Stomach (tissue), 4 donors: ENCODE results near the gene ARHGAP35.

ENCODE experiments used
- CTCF ChIP-seq, 7 experiments: fragments of 450-650 bp in 4 of 7; fragments of 200-600 bp in 3 of 7; sonication (generic) in 3 of 7; IDR thresholded peaks; one replicate each; pipeline ENCODE4 v1.5.1; 2016 to 2019; ENCODE audit warnings: antibody characterized with exemption in 7 of 7, control low read depth in 2 of 7, mild to moderate bottlenecking in 1 of 7
- EP300 ChIP-seq: sonication (generic); formaldehyde crosslinking; IDR thresholded peaks from one replicate; pipeline ENCODE4 v1.6.1; 2017; ENCODE audit warnings: antibody characterized with exemption

DNA sequence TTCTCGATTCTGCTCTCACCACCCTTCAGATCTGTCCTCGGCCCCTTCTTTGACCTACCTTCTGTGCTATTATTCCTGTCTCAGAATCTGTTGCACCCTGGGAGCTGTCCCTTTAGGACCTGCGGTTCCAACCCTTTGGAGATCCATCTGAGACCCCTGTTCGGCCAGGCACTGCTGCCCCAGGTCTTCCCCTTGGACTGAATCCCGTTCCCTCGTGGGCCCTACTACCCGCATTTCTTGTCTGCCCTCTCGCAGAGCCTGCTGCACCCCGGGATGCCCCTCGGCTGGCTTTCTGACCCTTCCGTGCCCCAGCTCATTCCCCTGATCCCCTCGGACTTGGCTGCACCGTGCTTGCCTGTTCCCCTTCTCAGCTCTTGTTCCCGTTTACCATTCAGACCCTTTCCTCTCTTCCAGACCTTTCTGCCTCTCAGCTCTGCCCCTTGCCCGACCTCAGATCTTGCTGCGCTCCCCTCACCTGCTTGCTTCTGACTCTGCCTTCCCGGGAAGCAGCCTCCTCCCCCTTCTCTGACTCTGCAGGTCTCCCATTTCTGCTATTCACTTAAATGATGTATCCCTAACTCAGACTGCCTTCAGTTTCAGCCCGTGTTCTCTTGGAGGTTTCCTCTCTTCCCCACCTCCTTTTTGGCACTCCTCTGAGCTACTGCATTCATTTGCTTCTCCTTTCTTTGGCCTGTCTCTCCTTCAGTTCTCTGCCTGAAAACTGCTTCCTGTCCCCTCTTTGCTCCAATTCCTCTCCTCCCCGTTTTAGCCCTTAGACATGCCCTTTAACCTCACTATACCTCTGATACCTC is 1.1 kb downstream of the ARHGAP35 start:
- no peak for TF ChIP-seq CTCF (IDR thresholded peaks at IDR 0.05)
- no peak for TF ChIP-seq EP300
